ENCODE results near the gene SLC35F1.

SLC35F1 gene

DNA sequence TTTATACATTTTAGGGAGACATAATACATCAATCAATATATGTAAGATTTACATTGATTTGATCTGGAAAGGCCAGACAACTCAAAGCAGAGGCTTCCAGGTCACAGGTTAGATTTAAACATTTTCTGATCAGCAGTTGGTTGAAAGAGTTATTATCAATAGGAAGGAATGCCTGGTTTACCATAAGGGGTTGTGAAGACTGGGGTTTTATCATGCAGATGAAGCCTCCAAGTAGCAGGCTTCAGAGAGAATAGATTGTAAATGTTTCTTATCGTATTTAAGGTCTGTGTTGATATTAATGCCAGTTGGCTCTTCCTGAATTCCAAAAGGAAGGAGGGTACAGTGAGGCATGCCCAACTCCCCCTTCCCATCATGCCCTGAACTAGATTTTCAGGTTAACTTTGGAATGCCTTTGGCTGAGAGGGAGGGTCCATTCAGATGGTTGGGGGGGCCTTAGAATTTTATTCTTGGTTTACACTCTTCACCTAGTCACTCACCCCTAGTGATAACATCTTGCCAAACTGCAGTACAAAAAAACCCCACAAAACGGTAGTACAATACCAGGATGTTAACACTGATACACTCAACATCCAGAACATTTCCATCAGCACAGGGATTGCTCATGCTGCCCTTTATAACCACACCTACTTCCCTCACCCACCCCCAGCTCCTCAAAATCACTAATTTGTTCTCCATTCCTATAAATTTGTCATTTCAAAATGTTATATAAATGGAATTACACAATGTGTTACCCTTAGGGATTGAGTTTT, 381.5 kb downstream of the SLC35F1 start:
- DNase-seq: no peak

DNA sequence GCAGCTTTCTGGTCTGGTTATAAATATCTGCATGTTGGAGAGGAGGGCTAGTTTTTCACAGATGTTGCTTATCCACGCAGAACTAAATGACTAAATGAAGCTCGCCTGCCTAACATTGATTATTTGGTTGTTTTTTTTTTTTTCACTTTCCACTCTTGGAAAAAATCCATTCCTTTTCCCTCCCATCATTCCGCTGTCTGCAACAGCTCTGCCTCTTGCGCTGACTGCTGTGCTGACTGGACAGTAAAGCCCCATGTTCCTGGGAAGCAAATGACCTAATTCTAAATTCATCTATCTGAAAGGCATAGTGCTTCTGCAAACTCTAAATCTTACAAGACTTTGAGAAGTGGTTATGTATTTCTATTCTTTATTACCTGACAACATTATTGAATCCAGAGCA, 385.5 kb downstream of the SLC35F1 start:
- no peak for DNase-seq

DNA sequence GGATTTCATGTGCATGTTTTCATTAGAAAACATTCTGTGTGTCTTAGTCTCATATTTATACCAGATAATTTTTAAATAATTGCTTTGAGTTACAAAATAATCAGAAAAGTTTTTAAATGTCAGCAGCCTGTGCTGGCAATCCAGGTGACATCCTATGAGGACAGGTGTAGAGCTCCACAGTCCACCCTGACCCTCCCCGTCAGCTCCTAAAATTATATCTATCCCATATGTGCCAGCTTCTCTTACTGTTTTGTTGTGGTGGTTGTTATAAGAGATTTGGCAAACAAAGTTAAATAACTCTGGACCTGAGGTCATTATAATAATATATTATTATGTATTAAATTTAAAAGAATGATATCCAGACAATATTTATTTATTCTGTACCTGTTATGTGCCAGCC, 387.8 kb downstream of the SLC35F1 start:
- no peak for DNase-seq

DNA sequence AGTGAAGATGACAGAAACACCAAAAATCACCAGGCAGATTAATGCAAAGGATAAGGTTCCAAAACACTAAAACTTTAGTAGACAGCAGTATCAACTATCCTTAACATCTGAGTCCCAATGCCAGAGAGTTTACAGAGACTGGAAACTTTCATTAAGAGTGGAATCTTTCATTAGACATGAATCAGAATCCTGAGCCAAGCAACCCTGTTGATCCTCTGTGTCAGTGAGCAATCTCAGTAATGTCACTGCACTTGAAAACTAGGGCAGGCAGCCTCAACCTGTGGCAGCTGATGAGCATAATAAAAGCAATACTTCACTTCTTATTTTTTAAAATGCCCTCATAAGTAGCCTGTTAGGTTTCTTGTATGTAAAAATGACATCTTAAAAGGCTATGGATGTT, 388.3 kb downstream of the SLC35F1 start:
- no peak for DNase-seq

DNA sequence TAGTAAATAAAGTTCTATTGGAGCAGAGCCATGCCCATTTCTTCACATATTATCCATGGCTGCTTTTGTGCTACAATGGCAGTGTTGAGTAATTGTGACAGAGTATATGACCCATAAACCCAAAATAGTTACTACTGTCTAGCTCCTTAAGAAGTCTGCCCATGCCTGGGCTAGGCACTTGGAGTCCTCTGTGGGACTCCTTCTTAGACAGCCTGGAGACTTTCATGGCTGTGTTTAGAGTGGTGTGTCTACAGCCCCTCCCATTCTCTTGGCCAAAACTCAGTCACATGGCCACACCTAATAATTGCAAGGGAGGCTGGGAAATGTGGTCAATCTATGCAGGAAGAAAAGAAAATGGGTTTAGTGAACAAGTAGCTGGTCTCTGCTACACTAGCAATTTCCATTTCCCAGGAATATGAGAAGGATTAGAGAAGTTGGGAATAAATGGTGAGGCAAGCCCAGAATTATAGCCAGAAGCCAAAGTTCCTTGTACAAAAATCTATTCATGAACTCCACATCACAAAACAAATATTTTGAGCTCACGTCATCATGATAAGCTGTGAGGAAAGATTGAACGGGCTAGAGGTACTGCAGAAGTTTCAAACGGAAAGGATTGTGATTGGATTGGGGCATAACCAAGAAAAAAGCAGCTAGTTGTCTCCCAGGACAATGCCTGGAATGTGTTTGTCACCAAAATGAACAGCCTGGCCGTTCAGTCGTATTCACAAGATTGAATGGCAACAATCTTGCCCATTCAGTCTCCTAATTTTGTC, 389.3 kb downstream of the SLC35F1 start:
- DNase-seq: no peak

DNA sequence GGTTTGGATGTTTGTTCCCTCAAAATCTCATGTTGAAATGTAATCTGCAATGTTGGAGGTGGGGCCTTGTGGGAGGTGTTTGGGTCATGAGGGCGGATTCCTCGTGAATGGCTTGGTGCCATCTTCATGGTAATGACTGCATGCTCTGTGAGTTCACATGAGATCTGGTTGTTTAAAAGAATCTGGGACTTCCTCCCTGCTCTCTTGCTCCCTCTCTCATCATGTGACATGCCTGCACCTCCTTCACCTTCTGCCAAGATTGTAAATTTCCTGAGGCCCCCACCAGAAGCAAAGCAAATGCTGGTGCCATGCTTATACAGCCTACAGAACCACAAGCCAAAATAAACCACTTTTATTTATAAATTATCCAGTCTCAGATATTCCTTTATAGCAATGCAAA, 390.8 kb downstream of the SLC35F1 start:
- DNase-seq: no peak

DNA sequence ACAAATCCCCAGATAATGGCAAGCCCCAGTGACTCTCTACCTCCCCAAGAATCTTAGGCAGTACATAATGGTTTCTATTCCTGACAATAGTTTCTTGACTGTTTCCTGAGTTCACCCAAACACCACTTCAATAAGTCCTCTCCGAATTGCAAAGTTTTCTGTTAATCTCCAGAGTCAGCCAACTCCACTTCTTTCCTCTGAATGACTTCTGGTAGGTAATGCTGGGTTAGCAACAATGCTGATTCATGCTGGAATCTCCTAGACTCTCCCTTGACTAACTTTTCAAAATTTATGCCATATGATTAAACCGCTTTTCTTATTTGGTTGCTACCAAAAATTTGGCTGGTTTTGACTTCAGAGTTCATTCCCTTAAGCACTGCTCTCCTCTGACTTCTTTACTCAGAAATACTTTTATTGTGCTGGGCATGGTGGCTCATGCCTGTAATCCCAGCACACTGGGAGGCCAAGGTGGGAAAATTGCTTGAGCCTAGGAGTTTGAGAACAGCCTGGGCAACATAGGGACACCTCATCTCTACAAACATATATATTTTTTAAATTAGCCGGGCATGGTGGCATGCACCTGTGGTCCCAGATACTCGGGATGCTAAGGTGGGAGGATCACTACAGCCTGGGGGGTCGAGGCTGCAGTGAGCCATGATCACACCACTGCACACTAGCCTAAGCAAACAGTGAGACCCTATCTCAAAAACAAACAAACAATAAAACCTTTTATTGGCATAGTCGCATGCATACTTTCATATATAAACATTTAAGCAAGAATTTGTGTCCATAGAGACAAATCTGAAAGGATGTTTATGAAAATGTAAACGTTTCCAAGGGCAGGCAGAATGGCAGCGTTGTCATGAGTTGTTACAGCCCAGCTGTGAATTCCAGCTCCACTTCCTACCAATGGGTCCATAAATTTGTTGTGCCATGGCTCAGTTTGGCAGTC, 391.7 kb downstream of the SLC35F1 start:
- no peak for DNase-seq

DNA sequence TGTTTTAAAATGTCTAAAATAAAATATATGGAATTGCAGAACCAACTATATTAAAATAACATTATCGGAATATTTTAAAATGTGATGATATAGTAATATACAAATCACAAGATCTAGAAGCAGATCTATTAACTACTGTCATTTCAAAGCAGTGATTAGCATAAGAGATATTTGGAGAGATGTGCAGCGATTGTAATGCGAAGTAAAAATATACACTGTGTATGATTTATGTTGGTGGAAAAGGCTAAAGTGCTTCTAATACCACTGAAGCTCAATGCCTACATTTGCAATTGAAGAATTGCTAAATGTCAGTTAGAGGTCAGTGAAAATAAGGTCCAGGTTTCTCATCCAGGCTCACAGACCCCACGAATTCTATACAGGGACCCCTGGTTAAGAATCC, 392.4 kb downstream of the SLC35F1 start:
- DNase-seq: no peak

DNA sequence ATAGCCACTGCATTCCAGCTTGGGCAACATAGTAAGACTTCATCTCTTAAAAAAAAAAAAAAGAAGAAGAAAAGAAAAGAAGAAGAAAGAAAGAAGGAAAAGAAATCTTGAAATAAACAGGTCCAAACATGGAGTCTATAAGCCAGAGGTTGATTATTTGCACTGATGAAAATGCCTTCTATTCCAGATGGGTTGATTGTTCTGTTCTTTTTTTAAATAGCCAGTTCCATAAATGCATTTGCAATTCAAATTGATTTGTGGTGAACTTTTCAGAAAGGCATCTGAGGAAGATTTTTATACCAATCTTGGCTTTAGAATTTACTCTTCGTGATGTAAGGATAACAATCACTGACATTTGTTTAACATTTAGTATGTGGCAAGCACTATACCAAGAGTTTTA, 397.3 kb downstream of the SLC35F1 start:
- DNase-seq: no peak

DNA sequence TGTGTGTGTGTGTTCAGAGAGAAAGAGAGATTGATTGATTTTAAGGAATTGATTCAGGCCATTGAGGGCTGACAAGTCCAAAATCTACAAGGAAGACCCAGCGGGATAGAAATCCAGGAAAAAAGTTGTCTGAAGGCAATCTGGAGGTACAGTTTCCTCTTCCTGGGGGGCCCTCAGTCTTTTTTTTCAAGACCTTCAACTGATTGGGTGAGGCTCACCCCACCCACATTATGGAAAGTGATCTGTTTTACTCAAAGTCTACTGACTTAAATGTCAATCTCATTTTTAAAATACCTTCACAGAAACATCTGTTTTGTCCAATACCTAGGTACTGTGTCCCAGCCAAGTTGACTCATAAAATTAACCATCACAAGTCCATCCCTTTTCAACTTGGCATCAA, 398.0 kb downstream of the SLC35F1 start:
- DNase-seq: no peak

DNA sequence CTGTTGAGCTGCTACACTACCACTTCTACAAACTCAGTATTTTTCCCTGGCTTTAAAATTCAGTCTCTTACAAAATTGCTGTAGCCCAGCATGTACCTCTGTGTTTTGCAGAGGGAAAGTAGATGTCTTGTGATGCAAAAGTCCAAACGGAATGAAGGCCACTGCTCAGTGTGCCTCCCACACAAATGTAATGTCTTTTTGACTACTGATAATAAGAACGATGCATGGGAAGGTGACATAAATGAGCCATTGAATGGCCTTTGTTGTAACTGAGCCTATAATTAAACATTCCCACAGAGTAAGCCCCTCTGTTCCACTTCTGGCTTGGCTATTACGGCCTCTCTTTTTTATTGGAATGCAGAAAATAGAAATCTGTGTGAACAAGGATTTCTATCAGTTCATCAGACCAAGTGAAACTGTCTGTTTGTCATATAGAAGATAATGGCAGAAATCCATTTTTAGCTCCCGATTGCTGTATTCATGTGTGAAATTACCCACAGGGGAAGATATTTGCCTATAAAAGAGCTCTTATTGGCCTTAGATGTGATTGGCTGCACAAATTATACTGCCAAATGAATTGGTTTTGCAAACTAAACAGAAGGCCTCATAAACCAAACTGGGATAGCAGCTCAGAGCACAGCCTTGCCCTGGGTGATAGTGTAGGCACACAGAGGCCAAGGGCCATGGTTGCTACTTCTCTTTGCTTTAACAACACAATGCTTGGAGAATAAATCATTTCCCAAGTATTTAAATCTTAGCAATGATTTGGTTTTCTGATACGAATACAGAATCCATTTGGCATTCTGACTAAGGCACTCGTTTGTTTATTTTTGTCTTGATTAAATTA, 399.6 kb downstream of the SLC35F1 start:
- DNase-seq: no peak

DNA sequence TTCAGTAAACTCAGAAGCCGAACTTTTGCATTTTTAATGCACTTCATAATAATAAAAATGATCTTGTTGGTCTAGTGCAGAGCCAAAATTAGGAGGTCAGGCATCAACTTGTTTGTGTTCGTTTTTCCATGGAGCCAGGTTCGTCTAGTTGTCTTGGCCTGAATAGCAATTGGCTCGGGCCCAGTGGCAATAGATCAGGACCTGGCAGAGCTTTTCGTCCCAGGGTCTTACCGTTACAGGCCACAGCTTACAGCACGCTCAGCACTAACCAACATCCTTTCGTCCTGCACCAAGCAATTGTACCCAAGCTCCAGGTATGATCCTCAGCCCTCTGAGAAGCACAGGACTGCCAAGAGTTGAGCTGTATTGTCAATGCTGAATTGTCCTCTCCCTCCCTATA, 400.5 kb downstream of the SLC35F1 start:
- DNase-seq: no peak

DNA sequence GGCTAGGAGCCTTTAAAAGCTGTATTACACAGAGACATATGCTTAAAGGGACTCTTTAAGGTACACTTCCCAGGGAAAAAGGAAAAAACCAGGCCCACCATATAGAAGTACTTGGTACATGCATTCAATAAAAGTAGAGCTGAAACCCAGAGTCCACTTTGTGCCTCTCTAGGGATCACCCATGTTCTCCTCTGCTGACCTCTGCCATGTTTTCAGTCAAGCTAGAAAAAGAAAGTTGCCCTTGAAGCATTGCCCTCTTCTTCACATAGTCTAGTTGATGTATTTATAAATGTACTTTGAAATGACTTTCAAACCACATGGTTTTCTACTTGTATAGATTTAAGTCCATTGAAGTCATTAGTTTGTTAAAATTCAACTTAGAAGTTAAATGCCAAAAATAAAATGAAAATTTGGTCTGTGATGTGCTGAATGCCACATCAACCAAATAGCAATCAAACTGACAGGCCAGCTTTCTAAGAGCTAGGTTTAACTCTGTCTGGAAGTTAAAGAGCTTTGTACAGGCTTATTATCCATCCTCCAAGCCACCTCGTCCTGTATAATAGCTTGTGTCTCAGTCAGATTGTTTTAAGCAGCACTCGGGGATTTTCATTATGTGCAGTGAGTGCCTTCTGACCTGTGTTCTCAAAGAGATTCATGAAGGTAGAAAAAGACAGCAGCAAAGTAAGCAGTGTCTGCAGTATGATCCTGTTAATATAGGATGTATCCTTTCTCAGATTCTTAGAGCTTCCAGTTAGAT, 402.5 kb downstream of the SLC35F1 start:
- DNase-seq: no peak

DNA sequence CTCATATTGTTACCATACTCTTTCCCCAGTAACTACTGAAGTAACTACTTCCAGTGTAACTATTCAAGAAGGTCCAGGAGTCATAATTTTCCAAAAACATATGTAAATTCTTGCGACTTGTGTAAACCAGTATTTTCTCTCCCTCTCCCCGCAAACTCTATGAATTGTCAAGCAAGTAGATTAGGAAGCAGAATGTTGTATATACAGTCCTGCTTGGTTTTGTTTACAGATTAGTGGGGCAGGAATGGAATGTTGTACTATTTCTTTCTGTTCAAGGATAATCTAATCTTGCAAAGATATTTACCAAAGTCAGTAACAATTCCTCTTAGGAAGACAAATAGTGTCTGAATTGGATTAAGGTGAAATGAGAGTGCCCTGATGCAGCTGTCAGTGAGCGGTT, 406.1 kb downstream of the SLC35F1 start:
- no peak for DNase-seq

DNA sequence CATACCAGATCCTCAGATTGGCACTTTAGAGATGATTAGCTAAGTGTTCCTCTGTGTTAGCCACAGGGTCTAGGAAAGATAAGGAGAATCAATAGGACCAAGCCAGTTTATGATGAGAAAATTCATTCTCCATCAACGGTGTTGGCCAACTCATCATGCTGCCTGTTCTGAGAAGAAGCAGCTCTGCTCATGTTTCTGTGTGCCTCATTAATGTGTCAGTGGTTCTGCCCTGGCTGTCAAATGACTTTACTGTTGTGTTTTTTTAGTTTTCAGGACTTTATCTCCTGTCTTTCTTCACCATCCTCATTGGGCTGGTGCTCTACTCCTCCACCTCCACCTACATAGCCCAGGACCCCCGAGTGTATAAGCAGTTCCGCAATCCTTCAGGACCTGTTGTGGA, 406.7 kb downstream of the SLC35F1 start:
- DNase-seq: no peak

DNA sequence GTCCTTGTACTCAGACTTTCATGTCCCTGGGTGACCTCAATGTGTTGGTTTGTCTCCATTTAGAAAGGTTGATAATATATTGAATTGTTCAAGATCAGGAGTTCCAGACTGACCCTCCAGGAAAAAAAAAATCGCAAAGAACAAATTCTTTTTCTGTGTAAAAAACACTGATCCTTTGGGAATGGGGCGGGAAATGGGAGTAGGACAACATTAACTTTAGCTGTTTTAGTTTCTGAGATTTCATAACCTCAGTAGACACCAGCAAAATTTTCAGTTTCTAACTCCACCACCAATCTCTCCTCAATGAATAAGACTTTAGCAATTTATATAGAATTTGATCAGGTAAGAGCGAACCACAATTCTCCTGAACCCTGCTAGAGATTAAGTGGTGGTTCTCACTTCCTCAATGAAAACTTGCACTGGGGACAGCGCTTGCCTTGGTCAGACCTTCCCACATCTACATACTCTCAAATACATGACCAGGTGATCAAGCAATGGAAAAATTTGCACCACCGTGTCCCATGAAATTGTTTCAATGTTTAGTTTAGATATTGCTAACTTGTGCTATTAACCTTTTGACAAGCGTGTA, 409.8 kb downstream of the SLC35F1 start:
- no peak for DNase-seq

DNA sequence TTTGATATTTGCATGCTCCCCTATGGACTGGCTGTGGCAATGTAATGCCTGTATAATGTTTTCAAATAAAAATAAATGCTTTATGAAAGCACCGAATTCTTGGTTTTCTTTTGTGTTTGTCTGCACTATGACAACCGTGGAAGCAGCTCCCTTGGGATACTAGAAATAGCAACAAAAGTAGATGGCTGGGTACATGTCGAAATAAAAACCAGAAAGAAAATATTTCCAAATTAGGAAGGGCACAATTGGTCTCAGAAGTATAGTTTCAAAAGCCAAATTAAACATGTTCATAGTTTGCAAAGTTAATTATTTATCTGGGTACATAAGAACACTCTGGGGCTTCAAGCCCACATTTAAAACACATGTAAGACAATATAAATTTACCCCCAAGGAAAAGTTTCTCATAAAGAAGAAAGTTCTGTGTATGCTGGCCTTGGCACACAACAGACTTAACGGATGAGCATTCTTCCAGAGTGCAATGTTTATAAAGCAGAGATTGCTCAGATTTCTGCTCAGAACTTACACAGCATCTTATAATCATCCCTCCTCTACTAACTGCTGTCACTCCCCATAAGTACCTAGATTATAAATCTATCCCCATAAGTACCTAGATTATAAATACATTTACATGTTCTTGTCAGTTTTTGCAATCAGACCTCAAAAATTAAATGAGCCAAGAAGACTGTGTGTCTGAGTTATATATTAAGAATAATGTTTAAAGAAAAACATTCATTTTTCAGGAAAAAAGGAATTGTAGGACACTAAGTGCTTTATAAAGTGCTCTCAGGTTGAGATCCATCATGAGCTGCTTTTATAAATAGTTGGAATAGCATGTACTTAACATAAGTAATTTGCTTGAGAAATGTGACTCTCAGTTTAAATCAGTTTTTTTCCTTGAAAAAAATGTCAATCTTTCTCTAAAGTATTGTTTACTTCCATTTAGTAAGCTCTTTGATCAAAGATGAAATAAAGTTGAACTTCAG, 410.8 kb downstream of the SLC35F1 start:
- DNase-seq: no peak

DNA sequence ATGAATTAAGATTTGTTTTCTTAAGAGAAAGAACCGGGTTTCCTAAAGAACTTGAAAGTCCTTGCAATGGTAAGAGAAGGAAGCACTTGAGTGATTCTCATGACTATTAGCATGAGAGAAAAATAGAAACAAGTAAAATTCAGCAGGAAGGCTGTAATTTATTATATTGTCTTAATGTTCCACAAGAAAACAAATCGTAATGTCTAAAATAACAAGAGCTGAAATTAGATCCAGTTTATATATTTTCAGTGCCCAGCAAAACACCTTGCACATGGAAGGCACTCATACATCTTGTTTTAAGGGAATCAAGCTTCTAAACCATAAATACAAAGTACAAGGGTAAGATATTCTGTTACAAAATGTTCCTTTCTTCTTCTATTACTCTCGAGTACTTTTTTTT, 411.6 kb downstream of the SLC35F1 start:
- DNase-seq: no peak

DNA sequence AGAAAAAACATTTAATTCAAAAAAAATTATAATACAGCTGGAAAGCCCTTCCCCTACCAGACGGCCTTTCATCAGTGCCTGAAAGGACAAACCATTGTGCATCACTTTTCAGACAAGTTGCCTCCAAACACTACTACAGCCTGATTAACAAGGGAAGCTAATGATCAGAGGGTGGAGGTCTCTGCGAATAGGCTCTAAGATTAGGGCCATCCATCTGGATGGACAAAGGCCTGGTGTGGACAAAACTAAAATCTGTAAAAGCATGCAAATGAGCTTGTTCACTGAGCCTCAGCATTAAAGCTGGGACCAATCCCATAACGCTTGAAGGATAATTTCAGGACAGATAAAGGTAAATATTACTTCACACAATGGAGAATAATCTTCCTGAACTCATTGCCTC, 412.4 kb downstream of the SLC35F1 start:
- no peak for DNase-seq
